GM19351 (cell line): ENCODE measurements around the gene CNGA1.
A peak's percentile ranks its signal among the peaks of the same experiment; 100 is the strongest.

Experiments used
- ATAC-seq: cut with Tn5 transposase; IDR thresholded peaks from one replicate; pipeline ENCODE4 v1.9.1; 2021; ENCODE audit warnings: mild to moderate bottlenecking, moderate library complexity; ENCODE audit not compliant: unreplicated experiment

The CNGA1 gene

GRCh38 chr4:47913861-47914219, 102.6 kb downstream of the CNGA1 start:
- ATAC-seq: peak; percentile 20

- no peak for ATAC-seq
Measured at GRCh38 chr4:47913330-47913729, 103.2 kb downstream of the CNGA1 start.

GRCh38 chr4:47907089-47907646, 109.3 kb downstream of the CNGA1 start:
- no peak for ATAC-seq

- ATAC-seq: no peak
Measured at GRCh38 chr4:47899639-47900038, 116.8 kb downstream of the CNGA1 start.

- no peak for ATAC-seq
Measured at GRCh38 chr4:47891928-47892327, 124.6 kb downstream of the CNGA1 start.
